HepG2 (cell line): Measurements from ENCODE around the gene RSPH9. TPM values are rescaled to one million over a fixed set of nuclear protein-coding genes. Genes with fewer than 3 reads are reported as not detected.

Experiments
- AGO1 ChIP-seq: fragments of 200-400 bp; formaldehyde crosslinking; IDR thresholded peaks from 2 replicates; pipeline ENCODE4 v1.6.1; 2017; ENCODE audit warnings: mild to moderate bottlenecking, low read depth, low read length, moderate library complexity; ENCODE audit not compliant: poor library complexity, severe bottlenecking
- CBFB ChIP-seq: sonication (generic); formaldehyde crosslinking; IDR thresholded peaks from 2 replicates; pipeline ENCODE4 v1.4.0; 2020; ENCODE audit warnings: missing genetic modification reagents
- CHCHD3 ChIP-seq: sonication (generic); formaldehyde crosslinking; IDR thresholded peaks from 2 replicates; pipeline ENCODE4 v1.8.0; 2022; ENCODE audit warnings: mild to moderate bottlenecking, missing genetic modification reagents, moderate library complexity
- HOXA3 ChIP-seq: sonication (generic); formaldehyde crosslinking; IDR thresholded peaks from 2 replicates; pipeline ENCODE4 v1.5.0; 2020; ENCODE audit warnings: missing genetic modification reagents
- HOXA9 ChIP-seq: sonication (generic); formaldehyde crosslinking; IDR thresholded peaks from 2 replicates; pipeline ENCODE4 v1.8.1; 2022; ENCODE audit warnings: missing genetic modification reagents, mild to moderate bottlenecking, moderate library complexity, borderline replicate concordance
- KLF12 ChIP-seq: sonication (generic); formaldehyde crosslinking; IDR thresholded peaks from 2 replicates; pipeline ENCODE4 v1.4.0; 2020; ENCODE audit warnings: missing genetic modification reagents, borderline replicate concordance
- NCOA1 ChIP-seq: sonication (generic); formaldehyde crosslinking; IDR thresholded peaks from 2 replicates; pipeline ENCODE4 v1.9.0; 2021; ENCODE audit warnings: missing genetic modification reagents
- NFKB2 ChIP-seq: sonication (generic); formaldehyde crosslinking; IDR thresholded peaks from 2 replicates; pipeline ENCODE4 v1.4.0; 2020; ENCODE audit warnings: missing genetic modification reagents, borderline replicate concordance
- PAWR ChIP-seq: sonication (generic); formaldehyde crosslinking; IDR thresholded peaks from 2 replicates; pipeline ENCODE4 v1.4.0; 2020; ENCODE audit warnings: missing genetic modification reagents, mild to moderate bottlenecking, borderline replicate concordance
- RERE ChIP-seq: IDR thresholded peaks from 2 replicates; pipeline ENCODE4 v1.6.1; 2016; ENCODE audit warnings: low read depth, missing genetic modification reagents, missing compliant biosample characterization
- SMARCE1 ChIP-seq: fragments of 450-650 bp; IDR thresholded peaks from 2 replicates; pipeline ENCODE4 v1.6.1; 2017; ENCODE audit warnings: borderline replicate concordance
- TAF1 ChIP-seq: sonication (generic); formaldehyde crosslinking; IDR thresholded peaks from 2 replicates; pipeline ENCODE4 v1.4.0; 2020; ENCODE audit warnings: missing genetic modification reagents
- ZNF574 ChIP-seq: sonication (generic); formaldehyde crosslinking; IDR thresholded peaks from 2 replicates; pipeline ENCODE4 v1.4.0; 2020; ENCODE audit warnings: missing genetic modification reagents
- ZSCAN29 ChIP-seq: sonication (generic); formaldehyde crosslinking; conservative IDR thresholded peaks from 2 replicates; pipeline ENCODE4 v1.4.0; 2020; ENCODE audit warnings: mild to moderate bottlenecking, missing genetic modification reagents
- polyA plus RNA-seq, 8 experiments: library from polyadenylated mRNA; depleted of rRNA in 3 of 8; stranded (reverse) in 7 of 8; unstranded in 1 of 8; fragments of >200 nt; fragmentation: Illumina TruSeq in 4 of 8; extraction: Trizol in 4 of 8; gene quantifications; 2 replicates each; pipeline versions ENCODE4 v1.2.1 to v1.2.3, GENCODE V29; 2011 to 2016; ENCODE audit warnings: low read depth in 4 of 8, missing spikeins in 1 of 8, mixed read lengths in 1 of 8; ENCODE audit not compliant: insufficient read depth in 1 of 8
- total RNA-seq, 5 experiments: library from RNA; depleted of rRNA; stranded (reverse); fragments of >200 nt; fragmentation: Illumina TruSeq; extraction: Trizol; gene quantifications; 2 replicates each; pipeline ENCODE4 v1.2.3, GENCODE V29; 2016; ENCODE audit warnings: low read depth in 1 of 5

Gene RSPH9
- total and polyA plus RNA-seq, 2 of the 13 experiments (the other 11 are each of a cell fraction or from before 2014, with no cell fraction given) = 0.04 TPM; not detected in 1

GRCh38 chr6:43668151-43669028 is 23.6 kb downstream of the RSPH9 start (continued):
- TF ChIP-seq ZNF574 = peak; percentile 52; the same call in 1 of the 2 replicates
- no peak for TF ChIP-seq SMARCE1
- peak; percentile 96 for TF ChIP-seq AGO1
- no peak for TF ChIP-seq CBFB (CRISPR knock-in tag)
- TF ChIP-seq RERE (CRISPR knock-in tag) = no peak
- peak; percentile 44; the same call in 1 of the 2 replicates for TF ChIP-seq NFKB2
- TF ChIP-seq CHCHD3 (CRISPR knock-in tag) = 0 out of 2 replicates have a peak, but pooled peaks have one; percentile 45
- TF ChIP-seq TAF1 (CRISPR knock-in tag) = 0 out of 2 replicates have a peak, but pooled peaks have one; percentile 29
- TF ChIP-seq KLF12 = no peak
- 0 out of 2 replicates have a peak, but pooled peaks have one; percentile 49 for TF ChIP-seq NCOA1 (CRISPR knock-in tag)
- peak; percentile 58; the same call in 1 of the 2 replicates for TF ChIP-seq ZSCAN29 (CRISPR knock-in tag)
- TF ChIP-seq PAWR (CRISPR knock-in tag) = no peak
- TF ChIP-seq HOXA3 (CRISPR knock-in tag) = peak; percentile 65; the same call in 1 of the 2 replicates
- no peak for TF ChIP-seq HOXA9 (CRISPR knock-in tag)
